B cell (primary cell): ENCODE measurements around the gene TDRD12. TPM values are rescaled to one million over a fixed set of nuclear protein-coding genes. Genes with fewer than 3 reads are reported as not detected.
"Not testable (repeated sequence)": the region's sequence is repeated elsewhere in the genome, so short reads cannot be mapped to it uniquely, and the experiment has no call there.

ENCODE experiments used
- ATAC-seq: fragments of 200-7000 bp; cut with Tn5 transposase; one replicate; pipeline ENCODE4 v1.10.0; 2021; ENCODE audit warnings: low read depth, mild to moderate bottlenecking, moderate number of reproducible peaks, moderate library complexity
- CTCF ChIA-PET: fragments of 350-600 bp; sonication (Branson Sonifier 250); formaldehyde crosslinking; loops from one replicate; lab custom pipeline; 2021; ENCODE audit warnings: antibody characterized with exemption, inconsistent platforms; lab: Charles Lee
- POLR2A ChIA-PET: fragments of 350-600 bp; sonication (Branson Sonifier 250); formaldehyde crosslinking; loops from one replicate; lab custom pipeline; 2021; ENCODE audit warnings: antibody characterized with exemption; lab: Charles Lee
- DNase-seq: peaks from one replicate; pipeline ENCODE4 v3.0.0; 2013
- H2AFZ ChIP-seq: 2 replicates; pipeline ENCODE4 v1.6.1; 2012; ENCODE audit warnings: mild to moderate bottlenecking, low read depth, low read length; ENCODE audit not compliant: insufficient read depth, poor library complexity, severe bottlenecking
- H3K27ac ChIP-seq, 2 donors: 1 replicate in 1 of 2; 2 replicates in 1 of 2; pipeline ENCODE4 v1.5.1; 2012 to 2013; ENCODE audit warnings: low read length in 2 of 2, mild to moderate bottlenecking in 2 of 2, moderate library complexity in 1 of 2
- H3K27me3 ChIP-seq, 4 experiments: fragments of 200-600 bp in 1 of 4; sonication (generic) in 1 of 4; replicated peaks in 1 of 4; 1 replicate in 2 of 4; 2 replicates in 2 of 4; pipeline versions ENCODE4 v1.6.1 to v1.7.0; 2013 to 2016; ENCODE audit warnings: low read length in 3 of 4, mild to moderate bottlenecking in 2 of 4, mixed read lengths in 1 of 4, moderate library complexity in 1 of 4; ENCODE audit not compliant: insufficient read depth in 4 of 4, control insufficient read depth in 3 of 4; ENCODE audit errors: control extremely low read depth in 1 of 4
- H3K36me3 ChIP-seq, 2 experiments: replicated peaks in 1 of 2; 1 replicate in 1 of 2; 2 replicates in 1 of 2; pipeline versions ENCODE4 v1.6.1 to v1.7.1; 2013; ENCODE audit warnings: low read length in 1 of 2; ENCODE audit not compliant: insufficient read depth in 2 of 2, control insufficient read depth in 1 of 2; ENCODE audit errors: control extremely low read depth in 1 of 2, extremely low read depth in 1 of 2
- H3K4me1 ChIP-seq, 2 donors: fragments of 200-600 bp in 1 of 2; sonication (generic) in 1 of 2; 1 replicate in 1 of 2; 2 replicates in 1 of 2; pipeline versions ENCODE4 v1.5.1 to v1.6.1; 2013 to 2017; ENCODE audit warnings: low read length in 2 of 2; ENCODE audit not compliant: control insufficient read depth in 2 of 2, insufficient read depth in 2 of 2
- H3K4me2 ChIP-seq: replicated peaks from 2 replicates; pipeline ENCODE3; 2012; ENCODE audit warnings: mild to moderate bottlenecking, low read depth, low read length; ENCODE audit not compliant: poor library complexity, severe bottlenecking
- H3K4me3 ChIP-seq, 5 experiments: fragments of 200-600 bp in 1 of 5; sonication (generic) in 1 of 5; 1 replicate in 3 of 5; 2 replicates in 2 of 5; pipeline versions ENCODE4 v1.5.1 to v1.7.0; 2011 to 2016; ENCODE audit warnings: low read length in 4 of 5, mild to moderate bottlenecking in 4 of 5, low read depth in 2 of 5, control low read depth in 1 of 5, moderate library complexity in 1 of 5; ENCODE audit not compliant: insufficient read depth in 1 of 5; ENCODE audit errors: control extremely low read depth in 1 of 5, extremely low read depth in 1 of 5
- H3K79me2 ChIP-seq: fragments of 200-600 bp; sonication (generic); one replicate; pipeline ENCODE4 v1.6.0; 2016; ENCODE audit warnings: low read length; ENCODE audit not compliant: control insufficient read depth, insufficient read depth
- H3K9ac ChIP-seq: fragments of 200-600 bp; sonication (generic); 2 replicates; pipeline ENCODE4 v1.6.1; 2017; ENCODE audit warnings: mild to moderate bottlenecking, low read length, moderate library complexity
- H3K9me3 ChIP-seq, 3 donors: one replicate each; pipeline versions ENCODE4 v1.6.1 to v1.7.1; 2013; ENCODE audit warnings: low read length in 2 of 3; ENCODE audit not compliant: control insufficient read depth in 2 of 3, insufficient read depth in 1 of 3; ENCODE audit errors: control extremely low read depth in 1 of 3
- H4K20me1 ChIP-seq: 2 replicates; pipeline ENCODE4 v1.6.0; 2012; ENCODE audit warnings: mild to moderate bottlenecking, low read length; ENCODE audit not compliant: insufficient read depth, control insufficient read depth, poor library complexity, severe bottlenecking
- H3K27ac Mint-ChIP-seq: one replicate; pipeline ENCODE4 v1.8.0; 2021; ENCODE audit warnings: mixed read lengths
- H3K27me3 Mint-ChIP-seq: one replicate; pipeline ENCODE4 v1.8.0; 2021; ENCODE audit warnings: mixed read lengths
- H3K4me1 Mint-ChIP-seq: one replicate; pipeline ENCODE4 v1.8.0; 2021; ENCODE audit warnings: mixed read lengths
- H3K4me3 Mint-ChIP-seq: one replicate; pipeline ENCODE4 v1.8.0; 2021; ENCODE audit warnings: mixed read lengths
- H3K9me3 Mint-ChIP-seq: one replicate; pipeline ENCODE4 v1.8.0; 2022; ENCODE audit warnings: mixed read lengths; ENCODE audit not compliant: insufficient read depth
- EZH2 ChIP-seq: IDR thresholded peaks from 2 replicates; pipeline ENCODE4 v1.6.1; 2012; ENCODE audit warnings: borderline replicate concordance, low read depth, mild to moderate bottlenecking, moderate library complexity, low read length; ENCODE audit not compliant: insufficient read depth, poor library complexity, severe bottlenecking
- WGBS: methylation state at CpG from one replicate; pipeline ENCODE4 v1.1.5; 2013; ENCODE audit warnings: missing lambda C conversion rate; ENCODE audit not compliant: insufficient coverage; 5-methylcytosine and 5-hydroxymethylcytosine counted together
- intact Hi-C: fragments of 100-400 bp; cut with micrococcal nuclease; formaldehyde crosslinking; loops from one replicate; pipeline ENCODE4 v1.10.0; 2022
- polyA plus RNA-seq: library from polyadenylated mRNA; depleted of rRNA; stranded (reverse); fragments of >200 nt; gene quantifications from 2 replicates; pipeline ENCODE4 v1.2.3, GENCODE V29; 2012
- total RNA-seq, 2 donors: library from RNA; stranded (reverse); fragments of 120-200 nt in 1 of 2; gene quantifications; 1 replicate in 1 of 2; 2 replicates in 1 of 2; pipeline versions ENCODE4 v1.2.3 to v1.2.4, GENCODE V29; 2013 to 2022
- TF ChIP-seq, protein P1 (sequence below): fragments of 200-600 bp; IDR thresholded peaks from one replicate; pipeline ENCODE4 v1.8.0; 2022; ENCODE audit warnings: antibody characterized with exemption, mild to moderate bottlenecking

The TDRD12 gene
- total and polyA plus RNA-seq, 2 donors (not counting 1 experiment from before 2014, with no cell fraction given), result 0.30 to 1.1 TPM

DNA sequence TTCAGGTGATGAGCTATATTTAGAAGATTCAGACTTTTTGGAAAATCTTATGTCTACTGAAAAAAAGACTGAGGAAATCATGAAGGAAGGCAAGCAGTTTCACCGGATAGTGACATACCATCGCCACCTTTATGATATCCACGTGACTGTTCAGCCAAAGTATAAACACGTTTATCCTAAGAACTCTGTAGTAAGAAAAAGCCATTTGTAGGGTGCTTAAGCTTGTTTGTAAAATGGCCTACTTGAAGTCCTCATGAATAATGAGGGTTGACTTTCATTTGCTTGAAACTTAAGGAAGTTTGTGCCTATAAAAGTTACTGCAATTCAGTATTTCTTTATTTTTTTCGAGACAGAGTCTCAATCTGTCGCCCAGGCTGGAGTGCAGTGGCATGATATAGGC is 7.8 kb upstream of the TDRD12 start:
- Histone ChIP-seq H3K9ac (no peak overlapping the region), H3K4me3 (no peak overlapping the region), H4K20me1 (no peaks in the 10 kb centered on the region), H3K4me2 (no peak overlapping the region), H3K27me3 (no peaks in the 10 kb centered on the region), H2AFZ (no peak overlapping the region), H3K4me1 (no peaks in the 10 kb centered on the region), H3K9me3 (no peaks in the 10 kb centered on the region), H3K79me2 (peaks cover 7% of the 10 kb centered on the region), H3K27ac (no peak overlapping the region), H3K36me3 (peaks cover 0 to 11% of the 10 kb centered on the region in 2 experiments)
- no peak for TF ChIP-seq EZH2
- TF ChIP-seq, protein P1, sequence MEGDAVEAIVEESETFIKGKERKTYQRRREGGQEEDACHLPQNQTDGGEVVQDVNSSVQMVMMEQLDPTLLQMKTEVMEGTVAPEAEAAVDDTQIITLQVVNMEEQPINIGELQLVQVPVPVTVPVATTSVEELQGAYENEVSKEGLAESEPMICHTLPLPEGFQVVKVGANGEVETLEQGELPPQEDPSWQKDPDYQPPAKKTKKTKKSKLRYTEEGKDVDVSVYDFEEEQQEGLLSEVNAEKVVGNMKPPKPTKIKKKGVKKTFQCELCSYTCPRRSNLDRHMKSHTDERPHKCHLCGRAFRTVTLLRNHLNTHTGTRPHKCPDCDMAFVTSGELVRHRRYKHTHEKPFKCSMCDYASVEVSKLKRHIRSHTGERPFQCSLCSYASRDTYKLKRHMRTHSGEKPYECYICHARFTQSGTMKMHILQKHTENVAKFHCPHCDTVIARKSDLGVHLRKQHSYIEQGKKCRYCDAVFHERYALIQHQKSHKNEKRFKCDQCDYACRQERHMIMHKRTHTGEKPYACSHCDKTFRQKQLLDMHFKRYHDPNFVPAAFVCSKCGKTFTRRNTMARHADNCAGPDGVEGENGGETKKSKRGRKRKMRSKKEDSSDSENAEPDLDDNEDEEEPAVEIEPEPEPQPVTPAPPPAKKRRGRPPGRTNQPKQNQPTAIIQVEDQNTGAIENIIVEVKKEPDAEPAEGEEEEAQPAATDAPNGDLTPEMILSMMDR, result no peak
- intact Hi-C loops, result no loop called here
- CTCF ChIA-PET, result no interaction called here
- Mint-ChIP-seq H3K9me3 (no peaks in the 10 kb centered on the region), H3K27me3 (no peaks in the 10 kb centered on the region), H3K4me3 (no peak overlapping the region), H3K4me1 (peaks cover 1% of the 10 kb centered on the region), H3K27ac (no peak overlapping the region)
- POLR2A ChIA-PET, result interaction anchor here (0.6 kb wide), 1 partner anchor 30 kb away, joined by 6 read pairs; no protein-coding TSS in a partner anchor
- DNase-seq (no peak), ATAC-seq (no peak)
- WGBS, result 93% methylated on average over 6 of the region's 6 CpGs

DNA sequence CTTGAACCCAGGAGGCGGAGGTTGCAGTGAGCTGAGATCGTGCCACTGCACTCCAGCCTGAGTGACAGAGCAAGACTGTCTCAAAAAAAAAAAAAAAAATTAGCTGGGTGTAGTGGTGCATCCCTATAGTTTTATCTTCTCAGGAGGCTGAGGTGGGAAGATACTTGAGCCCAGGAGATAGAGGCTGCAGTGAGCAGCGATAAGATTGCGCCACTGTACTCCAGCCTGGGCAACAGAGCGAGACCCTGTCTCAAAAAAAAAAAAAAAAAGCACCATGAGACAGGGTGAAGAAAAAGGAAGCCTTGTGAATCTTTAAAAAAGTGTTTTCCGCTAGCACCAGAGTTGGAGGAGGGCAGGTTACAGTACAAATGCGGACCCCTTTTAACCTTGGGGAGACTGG is 3.4 kb upstream of the TDRD12 start:
- CTCF ChIA-PET, H2AFZ ChIP-seq, H3K9me3 Mint-ChIP-seq, H3K4me3 Mint-ChIP-seq, ATAC-seq, H3K9ac ChIP-seq, H3K27ac ChIP-seq, H3K4me2 ChIP-seq, H3K4me1 ChIP-seq, H3K79me2 ChIP-seq, intact Hi-C loops, H3K4me3 ChIP-seq, H3K27me3 Mint-ChIP-seq, H3K4me1 Mint-ChIP-seq, H3K27me3 ChIP-seq, DNase-seq, H3K27ac Mint-ChIP-seq, POLR2A ChIA-PET, H4K20me1 ChIP-seq, H3K9me3 ChIP-seq: not testable (repeated sequence)
- 100% methylated on average over 2 of the region's 7 CpGs for WGBS
- peaks cover 0 to 11% of the 10 kb centered on the region in 2 experiments for H3K36me3 ChIP-seq
